Fibroblast of the aortic adventitia (primary cell): ENCODE measurements around the gene NCK2. TPM values are rescaled to one million over a fixed set of nuclear protein-coding genes. Genes with fewer than 3 reads are reported as not detected.

Experiments
- DNase-seq: peaks from one replicate; pipeline ENCODE4 v3.0.0-alpha.2; 2010; ENCODE audit warnings: low read depth
- H3K4me3 ChIP-seq: 2 replicates; pipeline ENCODE4 v1.5.1; 2011; ENCODE audit warnings: low read depth, mild to moderate bottlenecking, control low read depth, low read length, moderate library complexity
- CTCF ChIP-seq: IDR thresholded peaks from 2 replicates; pipeline ENCODE4 v1.5.1; 2011; ENCODE audit warnings: mild to moderate bottlenecking, low read length, control low read depth, inconsistent platforms; ENCODE audit not compliant: insufficient read depth
- total RNA-seq: library from RNA; depleted of rRNA; stranded (reverse); fragments of >200 nt; gene quantifications from 2 replicates; pipeline ENCODE4 v1.2.3, GENCODE V29; 2012; ENCODE audit warnings: low replicate concordance

NCK2 gene
- total RNA-seq, 1 donor, result 9.4 TPM

- no peak for TF ChIP-seq CTCF
- no peak for DNase-seq
- no peak overlapping the region for H3K4me3 ChIP-seq
Measured at GRCh38 chr2:105795575-105795934, 50.8 kb downstream of the NCK2 start.

GRCh38 chr2:105796131-105796638 lies 51.5 kb downstream of the NCK2 start:
- no peak overlapping the region for H3K4me3 ChIP-seq
- no peak for TF ChIP-seq CTCF
- DNase-seq, result no peak

- no peak for DNase-seq
- TF ChIP-seq CTCF, result no peak
- no peak overlapping the region for H3K4me3 ChIP-seq
Measured at GRCh38 chr2:105796791-105797190, 52.1 kb downstream of the NCK2 start.

GRCh38 chr2:105797298-105797819 lies 52.6 kb downstream of the NCK2 start:
- no peak overlapping the region for H3K4me3 ChIP-seq
- DNase-seq, result peak; percentile 31
- TF ChIP-seq CTCF, result no peak

- DNase-seq, result no peak
- H3K4me3 ChIP-seq, result no peak overlapping the region
- TF ChIP-seq CTCF, result no peak
Measured at GRCh38 chr2:105798595-105798994, 53.9 kb downstream of the NCK2 start.

GRCh38 chr2:105800036-105800713 lies 55.5 kb downstream of the NCK2 start:
- peak; percentile 63 for DNase-seq
- H3K4me3 ChIP-seq, result no peak overlapping the region

More at GRCh38 chr2:105800036-105800713, 55.5 kb downstream of the NCK2 start:
- TF ChIP-seq CTCF, result no peak
